Endothelial cell (in vitro differentiated cells): ENCODE measurements around the gene AOX1. TPM values are rescaled to one million over a fixed set of nuclear protein-coding genes. Genes with fewer than 3 reads are reported as not detected.

Experiments
- DNase-seq: peaks from one replicate; pipeline ENCODE4 v3.0.0; 2021; ENCODE audit warnings: low spot score
- H3K27ac Mint-ChIP-seq: one replicate; pipeline ENCODE4 v1.8.0; 2021; ENCODE audit warnings: mixed read lengths, inconsistent platforms; ENCODE audit not compliant: unreplicated experiment
- H3K27me3 Mint-ChIP-seq: one replicate; pipeline ENCODE4 v1.8.0; 2021; ENCODE audit warnings: mild to moderate bottlenecking, moderate library complexity, mixed read lengths, inconsistent platforms; ENCODE audit not compliant: unreplicated experiment
- H3K36me3 Mint-ChIP-seq: one replicate; pipeline ENCODE4 v1.8.0; 2021; ENCODE audit warnings: mild to moderate bottlenecking, low read depth, mixed read lengths, inconsistent platforms; ENCODE audit not compliant: unreplicated experiment
- H3K4me1 Mint-ChIP-seq: one replicate; pipeline ENCODE4 v1.8.0; 2021; ENCODE audit warnings: mild to moderate bottlenecking, mixed read lengths, inconsistent platforms; ENCODE audit not compliant: unreplicated experiment
- H3K4me3 Mint-ChIP-seq: one replicate; pipeline ENCODE4 v1.8.0; 2021; ENCODE audit warnings: mild to moderate bottlenecking, mixed read lengths, inconsistent platforms; ENCODE audit not compliant: unreplicated experiment
- H3K9me3 Mint-ChIP-seq: one replicate; pipeline ENCODE4 v1.8.0; 2021; ENCODE audit warnings: mixed read lengths, inconsistent platforms; ENCODE audit not compliant: unreplicated experiment
- CTCF ChIP-seq: fragments of 200-600 bp; sonication (generic); IDR thresholded peaks from one replicate; pipeline ENCODE4 v1.5.0; 2021; ENCODE audit warnings: antibody characterized with exemption; ENCODE audit not compliant: unreplicated experiment
- total RNA-seq: library from RNA; stranded (reverse); fragmentation: NEBNext Ultra II Directional; extraction: Animal tissue kit (Norgen Biotek cat#: 25700); gene quantifications from one replicate; pipeline ENCODE4 v1.2.1, GENCODE V29; 2021; ENCODE audit not compliant: unreplicated experiment

The AOX1 gene
- total RNA-seq, 1 donor from 2014 or later: 0.80 TPM

DNA sequence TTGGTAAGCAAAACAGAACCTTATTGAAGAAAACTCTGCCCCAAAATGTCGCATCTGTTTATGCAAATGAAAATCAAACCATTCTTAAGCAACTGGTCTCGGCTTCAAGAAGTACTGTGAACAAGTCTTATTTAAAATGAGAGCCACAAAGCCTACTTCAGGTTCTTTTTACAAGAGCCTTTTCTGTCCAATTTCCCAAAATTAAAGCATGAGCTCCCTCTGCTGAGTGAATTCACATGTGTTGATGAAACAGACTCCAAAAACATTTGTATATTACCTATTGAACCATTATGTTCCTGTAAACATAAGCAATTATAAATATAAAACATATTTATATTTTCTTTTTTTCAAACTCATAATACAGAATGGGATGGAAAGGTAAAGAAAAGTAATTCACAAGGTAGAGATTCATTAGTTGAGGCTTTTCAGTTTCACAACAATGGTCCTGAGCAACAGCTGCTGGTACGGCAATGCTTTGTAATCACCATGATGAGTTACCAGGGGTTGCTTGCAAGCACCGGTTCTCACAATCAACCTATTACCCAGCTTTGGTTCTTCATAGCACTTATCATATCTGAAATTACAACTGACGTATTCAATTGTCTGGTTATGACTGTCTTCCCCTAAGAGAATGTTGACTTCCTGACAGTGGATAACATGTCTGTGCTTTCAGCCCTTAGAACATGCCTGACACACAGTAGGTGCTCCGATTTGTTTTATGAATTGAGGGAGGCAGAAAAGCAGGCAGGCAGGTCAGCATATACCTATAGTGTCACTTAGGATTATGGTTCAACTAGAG, 117.5 kb downstream of the AOX1 start:
- no peaks in the 10 kb centered on the region for H3K36me3 Mint-ChIP-seq
- peak; percentile 31 for DNase-seq
- no peak overlapping the region for H3K27ac Mint-ChIP-seq
- TF ChIP-seq CTCF: peak; percentile 19
- H3K9me3 Mint-ChIP-seq: no peaks in the 10 kb centered on the region
- H3K27me3 Mint-ChIP-seq: no peaks in the 10 kb centered on the region
- no peak overlapping the region for H3K4me3 Mint-ChIP-seq
- H3K4me1 Mint-ChIP-seq: no peaks in the 10 kb centered on the region

DNA sequence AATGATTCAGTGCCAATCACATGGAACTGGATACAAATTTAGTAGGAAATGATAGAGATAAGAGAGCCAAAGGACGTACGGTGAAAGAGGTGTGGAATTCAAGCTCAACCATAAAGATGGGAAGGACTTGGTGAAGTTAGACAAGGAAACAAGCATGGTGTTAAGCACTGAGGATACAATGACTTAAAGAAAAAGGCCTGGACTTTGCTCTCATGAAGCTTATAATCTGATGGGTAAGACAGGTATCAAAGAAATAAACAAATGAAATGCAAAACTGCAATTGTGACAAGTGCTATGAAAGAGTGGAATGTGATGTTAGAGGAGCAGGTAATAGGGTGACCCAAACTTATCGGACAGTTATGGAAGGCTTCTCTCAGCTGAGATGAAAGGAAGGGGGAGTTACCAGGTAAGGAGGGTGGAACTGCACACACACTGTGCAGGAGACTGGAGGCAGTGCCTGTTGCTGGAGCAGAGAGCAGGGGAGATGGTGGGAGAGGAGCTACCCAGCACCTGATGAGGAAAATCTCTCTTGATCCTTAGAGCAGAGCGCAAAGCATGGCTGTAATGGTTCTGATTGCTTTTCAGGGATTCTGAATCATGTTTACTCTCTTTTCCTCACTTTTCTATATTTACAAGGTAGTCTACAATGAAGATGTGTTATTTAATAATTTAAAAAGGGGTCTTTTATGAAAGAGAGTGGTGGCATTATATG, 118.3 kb downstream of the AOX1 start:
- H3K27ac Mint-ChIP-seq: no peak overlapping the region

GRCh38 chr2:200705305-200706041, 119.7 kb downstream of the AOX1 start:
- Mint-ChIP-seq H3K9me3 (no peaks in the 10 kb centered on the region), H3K27me3 (no peaks in the 10 kb centered on the region), H3K4me3 (no peak overlapping the region), H3K27ac (no peak overlapping the region), H3K4me1 (no peaks in the 10 kb centered on the region), H3K36me3 (no peaks in the 10 kb centered on the region)
- no peak for TF ChIP-seq CTCF
- peak; percentile 13 for DNase-seq

More for the DNA sequence above, 118.3 kb downstream of the AOX1 start:
- Mint-ChIP-seq H3K27me3 (no peaks in the 10 kb centered on the region), H3K36me3 (no peaks in the 10 kb centered on the region), H3K4me3 (no peak overlapping the region), H3K4me1 (no peaks in the 10 kb centered on the region), H3K9me3 (no peaks in the 10 kb centered on the region)
- no peak for DNase-seq
- TF ChIP-seq CTCF: no peak

DNA sequence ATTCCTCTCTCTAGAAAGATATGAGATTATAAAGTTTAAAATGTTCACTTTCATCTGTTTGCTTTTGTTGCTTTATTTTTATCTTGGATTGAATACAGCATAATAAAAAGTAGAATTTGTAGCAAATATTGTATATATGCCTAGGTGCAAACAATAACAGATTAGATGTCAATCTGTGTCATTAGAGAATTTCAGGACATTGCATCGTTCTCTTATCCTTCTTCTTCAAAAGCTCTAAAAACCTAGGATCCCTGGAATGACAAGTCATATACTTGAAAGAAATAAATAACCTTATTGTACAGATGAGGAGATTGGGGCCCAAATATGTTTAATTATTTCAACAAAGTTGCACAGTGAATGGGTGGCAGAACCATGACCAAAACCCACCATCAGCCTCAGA, 123.1 kb downstream of the AOX1 start:
- no peak for DNase-seq
- Mint-ChIP-seq H3K27ac (no peak overlapping the region), H3K4me3 (no peak overlapping the region), H3K9me3 (no peaks in the 10 kb centered on the region), H3K4me1 (peaks cover 2% of the 10 kb centered on the region), H3K36me3 (no peaks in the 10 kb centered on the region), H3K27me3 (no peaks in the 10 kb centered on the region)
- TF ChIP-seq CTCF: no peak
